ENCODE measurements around the gene PTPRT. TPM values are rescaled to one million over a fixed set of nuclear protein-coding genes. Genes with fewer than 3 reads are reported as not detected.

PTPRT gene
- total RNA-seq, 1 experiment from 2014 or later = not detected

DNA sequence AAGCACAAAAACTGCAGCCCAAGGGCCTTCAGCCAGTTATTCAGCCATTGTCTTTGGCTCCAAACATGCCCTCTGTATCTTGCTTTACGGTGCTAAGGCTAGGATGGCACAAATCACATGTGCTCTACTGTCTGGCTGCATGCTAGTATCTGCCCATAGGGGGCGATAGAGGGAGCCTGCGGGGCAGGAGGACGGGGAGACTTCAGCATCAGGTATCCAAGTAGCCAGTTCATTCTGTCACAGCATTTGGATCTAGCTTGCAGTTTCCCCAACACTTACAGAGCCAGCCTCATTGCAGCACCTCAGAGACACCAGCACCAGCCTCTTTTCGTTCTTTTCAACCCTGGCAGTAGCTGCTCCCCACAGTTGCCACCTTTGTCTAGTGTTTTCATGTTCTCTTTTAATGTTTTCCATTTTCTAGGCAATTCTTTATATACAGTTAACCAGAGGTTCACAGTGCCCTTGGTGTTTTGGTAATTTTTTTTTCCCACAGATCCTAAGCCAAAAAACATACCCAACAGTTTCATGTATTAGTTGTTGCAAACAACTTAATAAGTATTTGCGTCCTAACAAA is 705.9 kb downstream of the PTPRT start:
- Histone ChIP-seq H3K4me1 (ENCODE audit: insufficient read depth, low read length, poor library complexity, severe bottlenecking) (no peaks in the 10 kb centered on the region), H3K27ac (ENCODE audit: low read depth, low read length, poor library complexity, severe bottlenecking) (no peak overlapping the region), H3K9me3 (ENCODE audit: low read depth, low read length, poor library complexity, severe bottlenecking) (no peaks in the 10 kb centered on the region), H3K27me3 (replicated peaks; ENCODE audit: insufficient read depth, low read depth, low read length, poor library complexity) (peaks cover 35% of the 10 kb centered on the region), H3K36me3 (ENCODE audit: insufficient read depth, low read length, poor library complexity, severe bottlenecking) (no peaks in the 10 kb centered on the region), H3K4me3 (ENCODE audit: low read depth, low read length, poor library complexity, severe bottlenecking) (no peak overlapping the region)
- TF ChIP-seq, protein P1, sequence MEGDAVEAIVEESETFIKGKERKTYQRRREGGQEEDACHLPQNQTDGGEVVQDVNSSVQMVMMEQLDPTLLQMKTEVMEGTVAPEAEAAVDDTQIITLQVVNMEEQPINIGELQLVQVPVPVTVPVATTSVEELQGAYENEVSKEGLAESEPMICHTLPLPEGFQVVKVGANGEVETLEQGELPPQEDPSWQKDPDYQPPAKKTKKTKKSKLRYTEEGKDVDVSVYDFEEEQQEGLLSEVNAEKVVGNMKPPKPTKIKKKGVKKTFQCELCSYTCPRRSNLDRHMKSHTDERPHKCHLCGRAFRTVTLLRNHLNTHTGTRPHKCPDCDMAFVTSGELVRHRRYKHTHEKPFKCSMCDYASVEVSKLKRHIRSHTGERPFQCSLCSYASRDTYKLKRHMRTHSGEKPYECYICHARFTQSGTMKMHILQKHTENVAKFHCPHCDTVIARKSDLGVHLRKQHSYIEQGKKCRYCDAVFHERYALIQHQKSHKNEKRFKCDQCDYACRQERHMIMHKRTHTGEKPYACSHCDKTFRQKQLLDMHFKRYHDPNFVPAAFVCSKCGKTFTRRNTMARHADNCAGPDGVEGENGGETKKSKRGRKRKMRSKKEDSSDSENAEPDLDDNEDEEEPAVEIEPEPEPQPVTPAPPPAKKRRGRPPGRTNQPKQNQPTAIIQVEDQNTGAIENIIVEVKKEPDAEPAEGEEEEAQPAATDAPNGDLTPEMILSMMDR (conservative IDR thresholded peaks at IDR 0.05; ENCODE audit: low read depth, low read length) = peak; percentile 70
- no peak for TF ChIP-seq EZH2 (IDR thresholded peaks at IDR 0.05; ENCODE audit: borderline replicate concordance, low read depth, low read length, poor library complexity, severe bottlenecking)
- intact Hi-C loops (cut with micrococcal nuclease; ENCODE audit: unreplicated experiment) = no loop called here
- ChIA-PET CTCF (no interaction called here), POLR2A (ENCODE audit: low non-redundant PET) (no interaction called here)
- peak; percentile 48 for DNase-seq (ENCODE audit: low spot score)
- BruUV-seq (replicated peaks) = no TSS peak

DNA sequence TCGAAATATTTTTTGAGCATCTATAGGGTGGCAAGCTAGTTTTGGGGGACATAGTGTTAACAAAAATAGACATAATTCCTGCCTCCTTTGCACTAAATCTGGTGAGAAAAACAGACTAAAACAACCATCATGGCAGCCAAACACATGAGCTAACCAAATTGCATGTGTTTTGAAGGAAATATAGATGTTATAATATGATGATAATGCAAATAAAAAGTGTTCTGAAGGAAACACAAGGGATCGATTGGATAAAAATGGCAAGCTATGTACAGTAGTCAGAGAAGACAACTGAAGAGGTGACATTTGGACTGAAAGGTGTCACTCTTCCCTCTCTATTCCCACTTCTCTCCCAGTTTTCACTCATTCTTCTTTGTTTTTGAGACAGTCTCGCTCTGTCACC is 706.9 kb downstream of the PTPRT start:
- intact Hi-C loops (cut with micrococcal nuclease; ENCODE audit: unreplicated experiment) = no loop called here
- no peaks in the 10 kb centered on the region for H3K9me3 ChIP-seq (ENCODE audit: low read depth, low read length, poor library complexity, severe bottlenecking)
- H3K27me3 ChIP-seq (replicated peaks; ENCODE audit: insufficient read depth, low read depth, low read length, poor library complexity) = peaks cover 36% of the 10 kb centered on the region
- no peaks in the 10 kb centered on the region for H3K36me3 ChIP-seq (ENCODE audit: insufficient read depth, low read length, poor library complexity, severe bottlenecking)
- no peaks in the 10 kb centered on the region for H3K4me1 ChIP-seq (ENCODE audit: insufficient read depth, low read length, poor library complexity, severe bottlenecking)
- no peak overlapping the region for H3K4me3 ChIP-seq (ENCODE audit: low read depth, low read length, poor library complexity, severe bottlenecking)
- ChIA-PET POLR2A (ENCODE audit: low non-redundant PET) (no interaction called here), CTCF (no interaction called here)
- no peak for DNase-seq (ENCODE audit: low spot score)
- TF ChIP-seq, protein P1 (conservative IDR thresholded peaks at IDR 0.05; ENCODE audit: low read depth, low read length) = no peak
- no peak for TF ChIP-seq EZH2 (IDR thresholded peaks at IDR 0.05; ENCODE audit: borderline replicate concordance, low read depth, low read length, poor library complexity, severe bottlenecking)
- H3K27ac ChIP-seq (ENCODE audit: low read depth, low read length, poor library complexity, severe bottlenecking) = no peak overlapping the region
- no TSS peak for BruUV-seq (replicated peaks)

DNA sequence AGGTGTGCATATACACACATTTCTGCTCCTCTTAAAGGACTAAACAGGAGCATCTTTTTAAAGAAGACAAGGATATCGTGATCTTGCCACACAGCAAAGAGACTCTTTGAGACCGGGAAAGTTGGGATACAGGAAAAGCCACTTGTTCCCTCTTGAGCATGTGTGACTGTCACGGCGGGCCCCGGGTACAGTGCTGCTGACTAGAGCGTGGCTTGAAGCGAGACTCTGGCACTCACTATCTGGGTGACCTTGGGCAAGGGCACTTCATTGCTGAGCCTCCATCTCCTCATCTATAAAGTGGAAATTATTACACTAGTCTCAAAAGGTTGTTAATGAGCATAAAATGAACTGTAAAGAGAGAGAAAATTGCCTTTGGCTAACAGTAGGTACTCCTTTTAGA is 713.9 kb downstream of the PTPRT start:
- intact Hi-C loops (cut with micrococcal nuclease; ENCODE audit: unreplicated experiment) = no loop called here
- Histone ChIP-seq H3K27me3 (replicated peaks; ENCODE audit: insufficient read depth, low read depth, low read length, poor library complexity) (peaks cover 18% of the 10 kb centered on the region), H3K4me1 (ENCODE audit: insufficient read depth, low read length, poor library complexity, severe bottlenecking) (no peaks in the 10 kb centered on the region), H3K9me3 (ENCODE audit: low read depth, low read length, poor library complexity, severe bottlenecking) (no peaks in the 10 kb centered on the region), H3K27ac (ENCODE audit: low read depth, low read length, poor library complexity, severe bottlenecking) (no peak overlapping the region), H3K4me3 (ENCODE audit: low read depth, low read length, poor library complexity, severe bottlenecking) (no peak overlapping the region), H3K36me3 (ENCODE audit: insufficient read depth, low read length, poor library complexity, severe bottlenecking) (no peaks in the 10 kb centered on the region)
- no TSS peak for BruUV-seq (replicated peaks)
- DNase-seq (ENCODE audit: low spot score) = no peak
- CTCF ChIA-PET = no interaction called here
- TF ChIP-seq, protein P1 (conservative IDR thresholded peaks at IDR 0.05; ENCODE audit: low read depth, low read length) = no peak
- POLR2A ChIA-PET (ENCODE audit: low non-redundant PET) = no interaction called here
